Activated naive CD4-positive, alpha-beta T cell treated with anti-CD3 and anti-CD28 coated beads, Interleukin-2, amount 50 U/mL, for 72 hours (primary cell): ENCODE data around the gene USP20. TPM values are rescaled to one million over a fixed set of nuclear protein-coding genes. Genes with fewer than 3 reads are reported as not detected.

Experiments used
- ATAC-seq, 2 donors: fragments of 150-1000 bp; cut with Tn5 transposase; 2 replicates each; pipeline ENCODE4 v1.10.0; 2021; ENCODE audit warnings: mild to moderate bottlenecking in 2 of 2, moderate library complexity in 2 of 2
- DNase-seq, 2 donors: peaks; one replicate each; pipeline ENCODE4 v3.0.0; 2021 to 2022; ENCODE audit warnings: low spot score in 2 of 2
- H3K27ac Mint-ChIP-seq, 2 donors: one replicate each; pipeline ENCODE4 v1.8.0; 2022; ENCODE audit warnings: mild to moderate bottlenecking in 2 of 2, mixed read lengths in 2 of 2
- H3K36me3 Mint-ChIP-seq, 2 donors: one replicate each; pipeline ENCODE4 v1.8.0; 2022; ENCODE audit warnings: mixed read lengths in 2 of 2
- H3K9me3 Mint-ChIP-seq, 2 donors: one replicate each; pipeline ENCODE4 v1.8.0; 2022; ENCODE audit warnings: mixed read lengths in 2 of 2
- total RNA-seq, 2 donors: library from RNA; stranded (reverse); gene quantifications; one replicate each; pipeline ENCODE4 v1.2.3, GENCODE V29; 2022

USP20 gene
- total RNA-seq, 2 donors from 2014 or later: 50.7 to 58.5 TPM

DNA sequence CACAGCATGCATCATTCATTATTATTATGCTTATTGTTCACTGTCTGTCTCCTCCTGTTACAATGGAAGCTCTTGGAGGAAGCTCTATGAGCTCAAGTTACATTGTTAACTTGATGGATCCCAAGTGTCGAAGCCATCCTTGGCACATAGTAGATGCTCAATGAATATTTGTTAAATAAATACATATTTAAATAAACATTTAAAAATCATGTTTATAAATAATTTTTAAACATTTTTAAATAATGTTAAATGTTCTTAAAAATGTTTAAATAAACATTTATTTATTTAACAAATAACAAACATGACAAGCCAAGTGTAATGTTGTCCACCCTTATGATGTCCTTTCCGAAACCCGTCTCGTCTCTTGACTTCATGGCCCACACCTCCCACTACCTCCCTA, 69.5 kb downstream of the USP20 start:
- ATAC-seq (no peak), DNase-seq (no peak)
- Mint-ChIP-seq H3K36me3 (peaks cover 24 to 85% of the 10 kb centered on the region in 2 donors), H3K9me3 (no peaks in the 10 kb centered on the region), H3K27ac (peak overlapping the region; percentile 13 to 20)

GRCh38 chr9:129906298-129906697, 71.0 kb downstream of the USP20 start:
- Mint-ChIP-seq H3K36me3 (peaks cover 15 to 84% of the 10 kb centered on the region in 2 donors), H3K27ac (peak overlapping the region in 1 of 2 donors; percentile 84), H3K9me3 (no peaks in the 10 kb centered on the region)
- no peak for ATAC-seq
- DNase-seq: no peak

DNA sequence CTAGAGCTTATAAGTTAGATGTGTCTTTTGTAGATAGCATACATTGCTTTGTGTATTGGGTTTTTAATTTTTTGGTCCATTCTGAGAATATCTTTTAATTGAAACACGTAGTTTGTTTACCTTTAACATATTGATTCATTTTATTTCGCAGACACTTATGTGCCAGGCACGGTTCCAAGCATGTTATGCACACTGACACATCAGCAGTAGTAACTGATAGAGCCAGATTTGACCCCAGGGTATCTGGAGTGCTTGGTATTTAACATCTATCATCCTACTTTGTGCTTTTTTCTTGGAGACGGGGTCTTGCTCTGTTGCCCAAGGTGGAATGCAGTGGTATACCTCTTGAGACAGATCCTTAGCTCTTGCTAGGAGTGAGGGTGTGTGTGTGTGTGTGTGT, 71.9 kb downstream of the USP20 start:
- DNase-seq (no peak), ATAC-seq (no peak)
- peaks cover 15 to 76% of the 10 kb centered on the region in 2 donors for H3K36me3 Mint-ChIP-seq
- H3K9me3 Mint-ChIP-seq: no peaks in the 10 kb centered on the region
- peak overlapping the region; percentile 7 to 73 for H3K27ac Mint-ChIP-seq

DNA sequence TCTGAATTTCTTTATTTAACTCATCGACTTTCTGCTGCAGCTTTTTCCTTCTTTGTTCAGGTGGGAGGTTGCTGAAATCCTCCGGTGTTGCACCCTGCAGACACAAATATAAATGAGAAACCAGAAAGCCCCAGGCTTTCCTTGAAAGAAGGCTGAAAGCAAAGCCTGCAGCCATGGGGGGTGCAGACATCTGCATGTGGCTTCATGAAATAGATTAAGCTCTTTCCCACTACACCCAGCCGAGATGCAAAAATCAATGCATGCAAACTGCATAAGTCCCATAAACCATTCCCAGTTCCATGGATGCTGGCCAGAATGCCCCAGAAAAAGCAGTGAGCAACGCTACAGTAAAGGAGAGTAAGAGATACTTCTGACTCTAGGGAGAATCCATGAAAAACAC, 73.6 kb downstream of the USP20 start:
- Mint-ChIP-seq H3K36me3 (peaks cover 13 to 62% of the 10 kb centered on the region in 2 donors), H3K9me3 (no peaks in the 10 kb centered on the region), H3K27ac (peak overlapping the region in 1 of 2 donors; percentile 90)
- ATAC-seq: no peak
- no peak for DNase-seq

DNA sequence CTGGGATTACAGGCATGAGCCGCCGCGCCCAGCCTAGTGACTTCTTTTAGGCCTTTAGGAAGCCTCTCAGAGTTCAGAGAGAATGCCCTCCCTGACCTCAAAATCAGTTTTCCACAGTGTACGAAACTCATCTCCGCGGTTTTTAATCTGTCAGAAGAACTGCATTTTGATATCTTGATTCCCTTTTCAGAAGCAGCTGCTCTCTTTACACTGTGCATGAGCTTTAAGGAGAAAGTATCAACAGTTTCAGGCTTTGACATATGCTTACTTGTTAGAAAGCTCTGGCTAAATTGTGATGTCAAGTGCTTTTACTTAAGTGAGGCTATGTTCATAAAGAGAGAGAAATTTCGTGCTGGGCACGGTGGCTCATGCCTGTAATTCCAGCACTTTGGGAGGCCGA, 74.6 kb downstream of the USP20 start:
- DNase-seq (no peak), ATAC-seq (no peak)
- no peaks in the 10 kb centered on the region for H3K9me3 Mint-ChIP-seq
- peaks cover 10 to 53% of the 10 kb centered on the region in 2 donors for H3K36me3 Mint-ChIP-seq
- H3K27ac Mint-ChIP-seq: peak overlapping the region; percentile 52 to 90

GRCh38 chr9:129910628-129911567, 75.6 kb downstream of the USP20 start:
- peak; percentile 29 to 93 for ATAC-seq
- DNase-seq: no peak
- H3K9me3 Mint-ChIP-seq: no peaks in the 10 kb centered on the region
- H3K36me3 Mint-ChIP-seq: peaks cover 10 to 47% of the 10 kb centered on the region in 2 donors
- peak overlapping the region; percentile 52 to 87 for H3K27ac Mint-ChIP-seq

- peaks cover 6 to 46% of the 10 kb centered on the region in 2 donors for H3K36me3 Mint-ChIP-seq
- no peaks in the 10 kb centered on the region for H3K9me3 Mint-ChIP-seq
- ATAC-seq (no peak), DNase-seq (no peak)
- peak overlapping the region; percentile 56 to 68 for H3K27ac Mint-ChIP-seq
These were observed 78.8 kb downstream of the USP20 start for GRCh38 chr9:129914051-129914450.

DNA sequence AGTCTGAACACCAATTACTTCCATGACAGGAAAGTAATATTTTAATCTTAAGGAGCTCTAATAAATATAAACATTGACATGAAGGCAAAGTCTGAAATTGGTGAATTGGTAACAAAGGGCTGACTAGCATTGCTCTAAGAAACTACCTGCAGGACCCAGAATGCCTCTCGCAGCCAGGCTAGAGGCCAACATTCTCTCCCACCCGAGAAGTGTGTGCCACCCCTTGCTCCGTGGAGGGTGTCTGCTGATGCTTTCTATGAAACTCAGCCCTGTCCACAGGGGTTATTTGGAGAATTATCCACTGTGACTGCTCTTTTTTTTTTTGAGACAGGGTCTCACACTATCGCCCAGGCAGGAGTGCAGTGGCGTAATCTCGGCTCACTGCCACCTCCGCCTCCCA, 81.4 kb downstream of the USP20 start:
- H3K9me3 Mint-ChIP-seq: no peaks in the 10 kb centered on the region
- ATAC-seq: no peak
- H3K36me3 Mint-ChIP-seq: peaks cover 0 to 47% of the 10 kb centered on the region in 2 donors
- no peak overlapping the region for H3K27ac Mint-ChIP-seq
- DNase-seq: no peak

DNA sequence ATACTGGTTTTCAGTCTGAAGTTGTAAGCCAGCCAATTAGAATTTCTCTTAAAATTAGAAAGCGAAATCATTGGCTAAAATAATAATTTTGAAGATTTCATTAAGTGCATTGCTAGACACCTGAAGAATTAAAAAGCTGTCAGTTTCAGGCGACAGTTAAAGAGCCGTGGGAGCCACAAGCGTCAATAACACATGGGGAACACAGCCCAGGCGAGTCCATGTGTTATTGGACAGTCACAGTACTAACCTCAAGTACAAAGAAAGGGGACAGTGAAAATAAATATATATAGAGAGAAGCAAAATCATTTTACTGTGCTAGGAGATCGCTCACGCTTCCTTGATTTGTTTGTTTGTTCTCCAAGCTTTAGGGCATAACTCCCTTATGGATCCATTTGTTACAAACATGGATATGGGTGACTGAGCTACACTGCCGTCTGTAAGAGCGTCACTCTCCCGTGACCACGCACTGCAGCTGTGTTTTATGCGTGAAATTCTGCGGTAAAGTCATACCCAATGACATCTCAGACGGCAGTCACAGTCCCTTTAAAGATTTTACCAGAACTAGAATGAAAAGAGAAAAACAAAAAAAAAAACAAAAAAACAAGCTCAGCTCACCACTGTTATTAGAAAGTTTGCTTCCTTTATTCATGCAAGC, 83.2 kb downstream of the USP20 start:
- H3K36me3 Mint-ChIP-seq: peaks cover 0 to 64% of the 10 kb centered on the region in 2 donors
- no peaks in the 10 kb centered on the region for H3K9me3 Mint-ChIP-seq
- H3K27ac Mint-ChIP-seq: peak overlapping the region; percentile 7 to 86
- no peak for ATAC-seq
- DNase-seq: no peak

DNA sequence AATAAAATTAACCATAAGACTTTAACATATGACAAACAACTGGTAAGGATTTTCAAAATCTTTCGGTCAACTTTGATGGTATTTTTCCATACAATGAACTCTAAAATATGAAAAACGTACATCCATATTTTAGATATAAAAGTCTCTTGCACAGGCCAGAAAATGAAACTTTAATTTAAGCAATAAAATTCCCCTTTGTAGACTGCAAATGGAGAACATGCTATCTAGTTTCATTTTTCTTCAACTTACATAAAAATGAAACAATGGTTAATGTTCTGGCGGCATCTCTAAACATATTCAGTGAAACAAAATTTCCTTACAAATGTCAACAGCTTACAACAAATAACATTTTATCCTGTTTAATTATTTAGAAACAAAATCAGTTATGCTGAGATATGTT, 84.0 kb downstream of the USP20 start:
- ATAC-seq: no peak
- DNase-seq: no peak
- Mint-ChIP-seq H3K36me3 (peaks cover 0 to 73% of the 10 kb centered on the region in 2 donors), H3K9me3 (no peaks in the 10 kb centered on the region), H3K27ac (peak overlapping the region; percentile 60 to 79)

GRCh38 chr9:129919841-129920240, 84.6 kb downstream of the USP20 start:
- ATAC-seq (no peak), DNase-seq (no peak)
- Mint-ChIP-seq H3K27ac (peak overlapping the region; percentile 60 to 79), H3K36me3 (peaks cover 0 to 76% of the 10 kb centered on the region in 2 donors), H3K9me3 (no peaks in the 10 kb centered on the region)

DNA sequence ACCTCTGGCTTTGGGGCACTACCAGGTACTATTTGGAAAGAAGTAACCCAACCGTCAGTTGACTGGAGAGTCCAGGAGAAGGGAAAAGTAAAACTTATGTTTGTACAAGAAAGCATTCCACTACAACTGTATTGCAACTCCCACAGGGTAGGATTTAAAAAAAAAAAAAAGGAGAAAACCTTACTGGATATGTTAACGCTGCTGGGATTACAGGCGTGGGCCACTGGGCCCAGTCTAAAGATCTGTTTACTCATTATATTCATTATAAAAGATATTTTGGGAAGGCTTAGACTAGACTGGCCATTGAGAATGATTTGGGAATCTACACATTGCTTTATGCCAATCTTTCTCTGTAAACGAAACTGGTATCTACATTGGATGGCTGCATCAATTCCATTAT, 86.6 kb downstream of the USP20 start:
- no peak for ATAC-seq
- Mint-ChIP-seq H3K27ac (peak overlapping the region in 1 of 2 donors; percentile 72), H3K9me3 (no peaks in the 10 kb centered on the region), H3K36me3 (peaks cover 0 to 78% of the 10 kb centered on the region in 2 donors)
- no peak for DNase-seq

DNA sequence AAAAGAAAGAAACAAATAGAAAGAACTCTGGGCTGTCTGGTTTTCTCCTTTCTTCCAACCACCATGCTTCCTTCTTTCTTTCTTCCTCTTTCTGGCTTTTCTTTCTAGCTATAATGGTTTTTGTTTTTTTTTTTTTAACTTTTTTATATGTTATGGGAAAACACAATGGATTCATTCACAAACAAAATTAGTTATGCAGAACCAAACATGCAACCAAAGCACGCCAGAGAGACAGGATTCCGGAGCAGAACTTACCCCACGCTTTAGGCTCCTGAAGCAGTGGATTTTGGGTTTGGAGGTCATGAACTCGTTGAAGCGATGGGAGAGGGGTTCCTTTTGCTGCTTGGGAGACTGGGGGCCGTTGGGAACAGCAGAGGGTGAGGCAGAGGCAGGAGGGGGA, 88.3 kb downstream of the USP20 start:
- peak overlapping the region; percentile 1 to 72 for H3K27ac Mint-ChIP-seq
- no peak for DNase-seq
- no peaks in the 10 kb centered on the region for H3K9me3 Mint-ChIP-seq
- peaks cover 0 to 65% of the 10 kb centered on the region in 2 donors for H3K36me3 Mint-ChIP-seq
- ATAC-seq: no peak

GRCh38 chr9:129929496-129930125, 94.4 kb downstream of the USP20 start:
- Mint-ChIP-seq H3K9me3 (no peaks in the 10 kb centered on the region), H3K36me3 (peaks cover 0 to 25% of the 10 kb centered on the region in 2 donors), H3K27ac (peak overlapping the region; percentile 44 to 84)
- ATAC-seq (peak in 1 of 2 donors; percentile 20), DNase-seq (no peak)

GRCh38 chr9:129930743-129931142, 95.5 kb downstream of the USP20 start:
- ATAC-seq (no peak), DNase-seq (no peak)
- Mint-ChIP-seq H3K27ac (peak overlapping the region in 1 of 2 donors; percentile 84), H3K36me3 (peaks cover 0 to 25% of the 10 kb centered on the region in 2 donors), H3K9me3 (no peaks in the 10 kb centered on the region)
